IPS-NIHi7 (cell line): ENCODE data around the gene SLC22A13.
A peak's percentile ranks its signal among the peaks of the same experiment; 100 is the strongest.
"Not testable (repeated sequence)": the region's sequence is repeated elsewhere in the genome, so short reads cannot be mapped to it uniquely, and the experiment has no call there.

Source experiments
- DNase-seq: peaks from one replicate; pipeline ENCODE4 v3.0.0; 2012; ENCODE audit warnings: mixed read lengths; ENCODE audit errors: extremely low spot score

SLC22A13 gene

GRCh38 chr3:38264779-38265178 is 833 bp upstream of the SLC22A13 start:
- no peak for DNase-seq

GRCh38 chr3:38266810-38267209 is 1.2 kb downstream of the SLC22A13 start:
- DNase-seq, result no peak

GRCh38 chr3:38267662-38268061 is 2.0 kb downstream of the SLC22A13 start:
- peak; percentile 38 for DNase-seq

- no peak for DNase-seq
These were observed 2.5 kb downstream of the SLC22A13 start for GRCh38 chr3:38268087-38268486.

GRCh38 chr3:38268522-38268921 is 2.9 kb downstream of the SLC22A13 start:
- DNase-seq, result no peak

GRCh38 chr3:38270606-38271005 is 5.0 kb downstream of the SLC22A13 start:
- no peak for DNase-seq

- DNase-seq, result no peak
These were observed 5.9 kb downstream of the SLC22A13 start for GRCh38 chr3:38271553-38271952.

- DNase-seq, result no peak
These were observed 9.4 kb downstream of the SLC22A13 start for GRCh38 chr3:38274864-38275649.

- DNase-seq, result no peak
These were observed 10.0 kb downstream of the SLC22A13 start for GRCh38 chr3:38275658-38276057.

- no peak for DNase-seq
These were observed 10.7 kb downstream of the SLC22A13 start for GRCh38 chr3:38276081-38276916.

- no peak for DNase-seq
These were observed 11.5 kb downstream of the SLC22A13 start for GRCh38 chr3:38276917-38277630.

GRCh38 chr3:38278841-38279240 is 13.2 kb downstream of the SLC22A13 start:
- no peak for DNase-seq

- peak; percentile 65 for DNase-seq
These were observed 16.5 kb downstream of the SLC22A13 start, which contains the start of gene SLC22A14 for GRCh38 chr3:38281895-38282686. TSS of gene SLC22A14 (plus strand) at chr3:38282294. CDS start at chr3:38306027, 23,733 bp downstream.

GRCh38 chr3:38283810-38284755 is 18.5 kb downstream of the SLC22A13 start:
- DNase-seq, result no peak

- no peak for DNase-seq
These were observed 19.1 kb downstream of the SLC22A13 start for GRCh38 chr3:38284756-38285150.

GRCh38 chr3:38289286-38290217 is 23.9 kb downstream of the SLC22A13 start:
- not testable (repeated sequence) for DNase-seq

GRCh38 chr3:38297053-38297452 is 31.4 kb downstream of the SLC22A13 start:
- DNase-seq, result not testable (repeated sequence)

GRCh38 chr3:38297537-38297936 is 31.9 kb downstream of the SLC22A13 start:
- DNase-seq, result no peak
